Measurements from ENCODE around the gene NEIL1.

DNA sequence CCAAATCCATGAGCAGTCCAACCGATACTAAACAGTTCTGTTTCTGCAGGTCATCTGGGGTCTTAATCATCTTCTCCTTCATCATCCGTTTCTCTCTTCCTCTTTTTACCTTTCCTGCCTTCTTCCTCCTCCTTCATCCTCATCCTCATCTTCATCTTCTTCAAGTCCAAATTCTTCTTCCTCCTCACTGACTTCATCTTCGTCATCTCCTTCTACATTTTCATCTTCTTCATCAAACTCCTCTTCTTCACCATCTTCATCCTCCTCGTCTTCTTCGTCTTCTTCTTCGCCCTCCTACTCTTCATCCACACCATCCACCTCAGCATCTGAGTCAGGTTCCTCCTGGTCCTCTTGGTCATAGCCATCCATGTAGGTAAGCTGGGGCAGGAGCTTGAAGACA lies 25.1 kb upstream of the NEIL1 start:
- TF ChIP-seq CHD1 (IDR thresholded peaks at IDR 0.05; ENCODE audit: low read depth, low read length): no peak
- TF ChIP-seq EP300 (IDR thresholded peaks at IDR 0.05; ENCODE audit: borderline replicate concordance in 1 of 2, low read depth in 2 of 2, low read length in 2 of 2): no peak
- TF ChIP-seq, protein P1, sequence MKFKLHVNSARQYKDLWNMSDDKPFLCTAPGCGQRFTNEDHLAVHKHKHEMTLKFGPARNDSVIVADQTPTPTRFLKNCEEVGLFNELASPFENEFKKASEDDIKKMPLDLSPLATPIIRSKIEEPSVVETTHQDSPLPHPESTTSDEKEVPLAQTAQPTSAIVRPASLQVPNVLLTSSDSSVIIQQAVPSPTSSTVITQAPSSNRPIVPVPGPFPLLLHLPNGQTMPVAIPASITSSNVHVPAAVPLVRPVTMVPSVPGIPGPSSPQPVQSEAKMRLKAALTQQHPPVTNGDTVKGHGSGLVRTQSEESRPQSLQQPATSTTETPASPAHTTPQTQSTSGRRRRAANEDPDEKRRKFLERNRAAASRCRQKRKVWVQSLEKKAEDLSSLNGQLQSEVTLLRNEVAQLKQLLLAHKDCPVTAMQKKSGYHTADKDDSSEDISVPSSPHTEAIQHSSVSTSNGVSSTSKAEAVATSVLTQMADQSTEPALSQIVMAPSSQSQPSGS (IDR thresholded peaks at IDR 0.05; ENCODE audit: low read length): no peak
- TF ChIP-seq SP1 (IDR thresholded peaks at IDR 0.05; ENCODE audit: low read depth, low read length): no peak
- TF ChIP-seq, protein P2, sequence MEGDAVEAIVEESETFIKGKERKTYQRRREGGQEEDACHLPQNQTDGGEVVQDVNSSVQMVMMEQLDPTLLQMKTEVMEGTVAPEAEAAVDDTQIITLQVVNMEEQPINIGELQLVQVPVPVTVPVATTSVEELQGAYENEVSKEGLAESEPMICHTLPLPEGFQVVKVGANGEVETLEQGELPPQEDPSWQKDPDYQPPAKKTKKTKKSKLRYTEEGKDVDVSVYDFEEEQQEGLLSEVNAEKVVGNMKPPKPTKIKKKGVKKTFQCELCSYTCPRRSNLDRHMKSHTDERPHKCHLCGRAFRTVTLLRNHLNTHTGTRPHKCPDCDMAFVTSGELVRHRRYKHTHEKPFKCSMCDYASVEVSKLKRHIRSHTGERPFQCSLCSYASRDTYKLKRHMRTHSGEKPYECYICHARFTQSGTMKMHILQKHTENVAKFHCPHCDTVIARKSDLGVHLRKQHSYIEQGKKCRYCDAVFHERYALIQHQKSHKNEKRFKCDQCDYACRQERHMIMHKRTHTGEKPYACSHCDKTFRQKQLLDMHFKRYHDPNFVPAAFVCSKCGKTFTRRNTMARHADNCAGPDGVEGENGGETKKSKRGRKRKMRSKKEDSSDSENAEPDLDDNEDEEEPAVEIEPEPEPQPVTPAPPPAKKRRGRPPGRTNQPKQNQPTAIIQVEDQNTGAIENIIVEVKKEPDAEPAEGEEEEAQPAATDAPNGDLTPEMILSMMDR (IDR thresholded peaks at IDR 0.05; ENCODE audit: control extremely low read depth in 1 of 3, insufficient read depth in 1 of 3, low read depth in 1 of 3, low read length in 3 of 3): no peak
- TF ChIP-seq SIRT6 (IDR thresholded peaks at IDR 0.05; ENCODE audit: low read length): no peak
- TF ChIP-seq GABPA (IDR thresholded peaks at IDR 0.05; ENCODE audit: borderline replicate concordance, insufficient read depth, low read length): no peak
